HCT116 (cell line): ENCODE measurements around the gene NT5DC2. TPM values are rescaled to one million over a fixed set of nuclear protein-coding genes. Genes with fewer than 3 reads are reported as not detected.

Experiments used
- ATAC-seq: fragments of 200-7000 bp; cut with Tn5 transposase; 2 replicates; pipeline ENCODE4 v1.9.1; 2020; ENCODE audit warnings: mild to moderate bottlenecking, moderate library complexity
- BruUV-seq: library from RNA; stranded (reverse); fragments of 400-500 nt; replicated peaks from 2 replicates; lab custom pipeline; 2021; lab: Mats Ljungman, UMichigan
- CTCF ChIA-PET: fragments of 300-600 bp; sonication (Branson Sonifier 250); formaldehyde crosslinking; loops from one replicate; lab custom pipeline; 2021; ENCODE audit warnings: antibody characterized with exemption; lab: Charles Lee
- POLR2A ChIA-PET: fragments of 300-600, 350-600 bp; sonication (Branson Sonifier 250); formaldehyde crosslinking; loops from one replicate; lab custom pipeline; 2021; ENCODE audit warnings: antibody characterized with exemption; lab: Charles Lee
- RAD21 ChIA-PET, 2 experiments: fragments of 300-600 bp; sonication (Branson Sonifier 250); formaldehyde crosslinking; loops; one replicate each; lab custom pipeline; 2023; ENCODE audit warnings: low total read pairs in 2 of 2; ENCODE audit not compliant: uncharacterized antibody in 2 of 2, unreplicated experiment in 2 of 2, low non-redundant PET in 1 of 2; lab: Charles Lee
- DNase-seq: peaks from one replicate; pipeline ENCODE4 v3.0.0-alpha.2; 2010; ENCODE audit warnings: low read depth, low spot score
- H2AFZ ChIP-seq: fragments of 200-600 bp; shearing (Covaris generic), sonication (generic); 2 replicates; pipeline ENCODE4 v1.6.1; 2017; ENCODE audit warnings: low read depth, mixed run types, mixed read lengths, antibody characterized with exemption, low read length; ENCODE audit not compliant: poor library complexity, severe bottlenecking
- H3K27ac ChIP-seq: 2 replicates; pipeline ENCODE4 v1.5.1; 2012; ENCODE audit warnings: low read depth, low read length
- H3K27me3 ChIP-seq: fragments of 200-600 bp; sonication (generic); 2 replicates; pipeline ENCODE4 v1.6.1; 2016; ENCODE audit warnings: mixed run types, low read length, mixed read lengths; ENCODE audit not compliant: insufficient read depth
- H3K36me3 ChIP-seq, 2 experiments: fragments of 200-500 bp in 1 of 2; fragments of 200-600 bp in 1 of 2; sonication (Bioruptor generic) in 1 of 2; sonication (generic) in 1 of 2; 2 replicates each; pipeline versions ENCODE4 v1.5.1 to v1.6.1; 2014 to 2016; ENCODE audit warnings: low read length in 2 of 2, inconsistent platforms in 1 of 2, mixed read lengths in 1 of 2, mixed run types in 1 of 2; ENCODE audit not compliant: insufficient read depth in 2 of 2, control insufficient read depth in 1 of 2
- H3K4me1 ChIP-seq, 2 experiments: fragments of 200-600 bp in 1 of 2; sonication (generic) in 1 of 2; 2 replicates each; pipeline versions ENCODE4 v1.5.1 to v1.6.1; 2012 to 2017; ENCODE audit warnings: low read length in 2 of 2, inconsistent platforms in 1 of 2, mild to moderate bottlenecking in 1 of 2, mixed read lengths in 1 of 2, mixed run types in 1 of 2, moderate library complexity in 1 of 2; ENCODE audit not compliant: insufficient read depth in 2 of 2, control insufficient read depth in 1 of 2
- H3K4me2 ChIP-seq: fragments of 200-600 bp; sonication (generic); 2 replicates; pipeline ENCODE4 v1.6.1; 2017; ENCODE audit warnings: mixed run types, low read length, mixed read lengths
- H3K4me3 ChIP-seq, 2 experiments: fragments of 200-600 bp in 1 of 2; sonication (generic) in 1 of 2; replicated peaks in 1 of 2; 2 replicates each; pipeline ENCODE4 v1.5.1; 2011 to 2016; ENCODE audit warnings: low read length in 2 of 2, control low read depth in 1 of 2, low read depth in 1 of 2, mild to moderate bottlenecking in 1 of 2, mixed read lengths in 1 of 2, mixed run types in 1 of 2
- H3K79me2 ChIP-seq: fragments of 200-600 bp; sonication (generic); 2 replicates; pipeline ENCODE4 v1.6.1; 2017; ENCODE audit warnings: mild to moderate bottlenecking, mixed run types, low read length, moderate library complexity, mixed read lengths; ENCODE audit not compliant: insufficient read depth
- H3K9ac ChIP-seq: fragments of 200-600 bp; sonication (generic); 2 replicates; pipeline ENCODE4 v1.6.1; 2016; ENCODE audit warnings: low read length, mixed read lengths
- H3K9me2 ChIP-seq: fragments of 200-600 bp; sonication (generic), shearing (Covaris generic); 2 replicates; pipeline ENCODE4 v1.6.1; 2017; ENCODE audit warnings: mixed run types, mild to moderate bottlenecking, moderate library complexity; ENCODE audit not compliant: insufficient read depth
- H3K9me3 ChIP-seq, 2 experiments: fragments of 200-500 bp in 1 of 2; fragments of 200-600 bp in 1 of 2; sonication (Bioruptor generic) in 1 of 2; sonication (generic) in 1 of 2; 2 replicates each; pipeline ENCODE4 v1.6.1; 2014 to 2017; ENCODE audit warnings: low read length in 2 of 2, mixed read lengths in 2 of 2, inconsistent platforms in 1 of 2, low read depth in 1 of 2, mild to moderate bottlenecking in 1 of 2, mixed run types in 1 of 2, moderate library complexity in 1 of 2; ENCODE audit not compliant: control insufficient read depth in 1 of 2, insufficient read depth in 1 of 2
- H4K20me1 ChIP-seq: fragments of 200-600 bp; sonication (generic), shearing (Covaris generic); 2 replicates; pipeline ENCODE4 v1.6.1; 2017; ENCODE audit warnings: mixed run types, mild to moderate bottlenecking, moderate library complexity; ENCODE audit not compliant: insufficient read depth
- CBX3 ChIP-seq: IDR thresholded peaks from 2 replicates; pipeline ENCODE4 v1.6.1; 2012; ENCODE audit warnings: low read depth
- CEBPB ChIP-seq: IDR thresholded peaks from 2 replicates; pipeline ENCODE4 v1.6.1; 2012; ENCODE audit warnings: low read depth
- EGR1 ChIP-seq: IDR thresholded peaks from 2 replicates; pipeline ENCODE4 v1.6.1; 2012; ENCODE audit warnings: low read depth
- EZH2 ChIP-seq: fragments of 200-600 bp; sonication (generic); IDR thresholded peaks from 2 replicates; pipeline ENCODE4 v1.6.1; 2017; ENCODE audit warnings: antibody characterized with exemption, mixed run types
- EZH2phosphoT487 ChIP-seq: fragments of 200-600 bp; IDR thresholded peaks from 2 replicates; pipeline ENCODE4 v1.6.1; 2018; ENCODE audit warnings: antibody characterized with exemption, borderline replicate concordance
- FOSL1 ChIP-seq: IDR thresholded peaks from 2 replicates; pipeline ENCODE4 v1.6.1; 2012; ENCODE audit warnings: low read depth
- POLR2AphosphoS5 ChIP-seq: IDR thresholded peaks from 2 replicates; pipeline ENCODE4 v1.6.1; 2011; ENCODE audit warnings: mild to moderate bottlenecking, low read depth, low read length, moderate library complexity
- RAD21 ChIP-seq: IDR thresholded peaks from 2 replicates; pipeline ENCODE4 v1.6.1; 2012; ENCODE audit warnings: low read depth, mild to moderate bottlenecking
- SIN3A ChIP-seq: IDR thresholded peaks from 2 replicates; pipeline ENCODE4 v1.6.1; 2012; ENCODE audit warnings: low read depth
- SP1 ChIP-seq: IDR thresholded peaks from 2 replicates; pipeline ENCODE4 v1.6.1; 2012; ENCODE audit warnings: low read depth
- SRF ChIP-seq: IDR thresholded peaks from 2 replicates; pipeline ENCODE4 v1.6.1; 2012; ENCODE audit warnings: low read depth
- intact Hi-C: fragments of 100-400 bp; cut with micrococcal nuclease; formaldehyde crosslinking; loops from 2 replicates; pipeline ENCODE4 v1.10.0; 2022
- total RNA-seq: library from RNA; stranded (reverse); gene quantifications from one replicate; pipeline ENCODE4 v1.2.1, GENCODE V29; 2021; ENCODE audit not compliant: unreplicated experiment

Gene NT5DC2
- total RNA-seq, 1 experiment from 2014 or later: 125 TPM

GRCh38 chr3:52561028-52561747, 27.5 kb upstream of the NT5DC2 start (continued):
- TF ChIP-seq POLR2AphosphoS5: no peak
- no peak for TF ChIP-seq EGR1
- TF ChIP-seq EZH2phosphoT487: no peak
- no peak for TF ChIP-seq RAD21
- no peak for TF ChIP-seq FOSL1
- TF ChIP-seq SRF: no peak

GRCh38 chr3:52558436-52558835, 24.8 kb upstream of the NT5DC2 start:
- ChIA-PET CTCF (no interaction called here), RAD21 (no interaction called here), POLR2A (no interaction called here)
- H3K9me2 ChIP-seq: no peaks in the 10 kb centered on the region
- H3K9ac ChIP-seq: no peak overlapping the region
- TF ChIP-seq RAD21 (no peak), EZH2phosphoT487 (no peak), SIN3A (no peak), EGR1 (no peak), EZH2 (no peak), FOSL1 (no peak), SP1 (no peak), CBX3 (no peak), CEBPB (no peak)
- no peak for ATAC-seq
- H3K4me3 ChIP-seq: no peak overlapping the region
- no peaks in the 10 kb centered on the region for H3K79me2 ChIP-seq
- H3K27ac ChIP-seq: no peak overlapping the region
- H3K4me1 ChIP-seq: no peaks in the 10 kb centered on the region
- H3K9me3 ChIP-seq: no peaks in the 10 kb centered on the region
- BruUV-seq: no TSS peak
- DNase-seq: no peak
- no peaks in the 10 kb centered on the region for H3K27me3 ChIP-seq
- no peaks in the 10 kb centered on the region; the same call in 1 of the 2 replicates for H4K20me1 ChIP-seq
- peaks cover 18 to 30% of the 10 kb centered on the region in 2 experiments; a peak in 3 of 4 replicates for H3K36me3 ChIP-seq
- H2AFZ ChIP-seq: no peak overlapping the region
- intact Hi-C loops: no loop called here
- H3K4me2 ChIP-seq: no peak overlapping the region
